Adrenal gland (tissue), 12 donors: ENCODE data around the gene VAMP2. TPM values are rescaled to one million over a fixed set of nuclear protein-coding genes. Genes with fewer than 3 reads are reported as not detected.

Experiments used
- DNase-seq, 7 donors: peaks; one replicate each; pipeline ENCODE4 v3.0.0-alpha.2; 2019 to 2020
- H3K27ac ChIP-seq, 5 donors: fragments of 200-600 bp; sonication (generic) in 4 of 5; 1 replicate in 3 of 5; 2 replicates in 2 of 5; pipeline versions ENCODE4 v1.5.1 to v1.8.0; 2016 to 2020; ENCODE audit warnings: mild to moderate bottlenecking in 1 of 5
- H3K27me3 ChIP-seq: fragments of 200-600 bp; 2 replicates; pipeline ENCODE4 v1.8.0; 2021
- H3K36me3 ChIP-seq, 2 donors: fragments of 200-600 bp; replicated peaks in 1 of 2; 1 replicate in 1 of 2; 2 replicates in 1 of 2; pipeline versions ENCODE4 v1.5.1 to v1.8.0; 2018 to 2022
- H3K4me1 ChIP-seq, 2 donors: fragments of 200-600 bp; replicated peaks in 1 of 2; 1 replicate in 1 of 2; 2 replicates in 1 of 2; pipeline versions ENCODE4 v1.5.1 to v1.8.0; 2018 to 2021
- H3K4me3 ChIP-seq, 4 donors: fragments of 200-600 bp; sonication (generic) in 3 of 4; one replicate each; pipeline ENCODE4 v1.5.1; 2016 to 2018
- H3K9me3 ChIP-seq, 3 donors: fragments of 200-600 bp; sonication (generic) in 1 of 3; replicated peaks in 1 of 3; 1 replicate in 2 of 3; 2 replicates in 1 of 3; pipeline versions ENCODE4 v1.5.1 to v1.8.0; 2016 to 2021
- POLR2A ChIP-seq, 2 donors: fragments of 450-650 bp; IDR thresholded peaks; one replicate each; pipeline ENCODE4 v1.6.1; 2017; ENCODE audit warnings: antibody characterized with exemption in 2 of 2, mild to moderate bottlenecking in 2 of 2, moderate library complexity in 1 of 2
- WGBS, 4 donors: extraction: QIAGEN DNeasy Blood & Tissue Kit in 2 of 4; methylation state at CpG; one replicate each; pipeline versions ENCODE4 v1.1.5 to v1.1.7; 2013 to 2017; 5-methylcytosine and 5-hydroxymethylcytosine counted together
- intact Hi-C, 2 donors: fragments of 100-400 bp; cut with DNase I; formaldehyde crosslinking; loops; one replicate each; pipeline versions ENCODE4 v1.14.1 to v1.15.0; 2022 to 2023
- polyA plus RNA-seq, 3 donors: library from polyadenylated mRNA; stranded (reverse); fragments of 200-250 nt in 2 of 3; fragments of 350-450 nt in 1 of 3; fragmentation: Illumina TruSeq in 1 of 3; extraction: RNeasy Lipid Tissue Mini Kit (QIAGEN cat#74804) in 1 of 3; gene quantifications; one replicate each; pipeline ENCODE4 v1.2.3, GENCODE V29; 2013 to 2014
- total RNA-seq, 9 donors: library from RNA; depleted of rRNA in 4 of 9; stranded (reverse); fragments of >200 nt in 4 of 9; fragments of 120-200 nt in 1 of 9; fragmentation: NEBNext Ultra II Directional in 1 of 9; extraction: Animal tissue kit (Norgen Biotek cat#: 25700) in 1 of 9; gene quantifications; one replicate each; pipeline versions ENCODE4 v1.1.0 to v1.2.4, GENCODE V29; 2013 to 2023
- TF ChIP-seq, protein P1 (sequence below), 6 experiments: fragments of 450-650 bp in 4 of 6; fragments of 200-600 bp in 2 of 6; sonication (generic) in 1 of 6; IDR thresholded peaks; 1 replicate in 5 of 6; 2 replicates in 1 of 6; pipeline versions ENCODE4 v1.5.1 to v1.8.0; 2016 to 2021; ENCODE audit warnings: antibody characterized with exemption in 6 of 6, mild to moderate bottlenecking in 2 of 6, moderate library complexity in 1 of 6
- donor health status: healthy with polysubstance abuse.
- donor health status: Bipolar disorder and iron deficiency.
- donor health status: DM: yes; HTN: yes; CAD: no.
- donor health status: DM: no; HTN: no; CAD: no.
- donor health status: DM: no; HTN: no; CAD: no.
- donor health status: DM: yes; HTN: yes; CAD: no.

The VAMP2 gene
- total and polyA plus RNA-seq, 12 donors, result 18.8 to 206 (median 73.5) TPM

DNA sequence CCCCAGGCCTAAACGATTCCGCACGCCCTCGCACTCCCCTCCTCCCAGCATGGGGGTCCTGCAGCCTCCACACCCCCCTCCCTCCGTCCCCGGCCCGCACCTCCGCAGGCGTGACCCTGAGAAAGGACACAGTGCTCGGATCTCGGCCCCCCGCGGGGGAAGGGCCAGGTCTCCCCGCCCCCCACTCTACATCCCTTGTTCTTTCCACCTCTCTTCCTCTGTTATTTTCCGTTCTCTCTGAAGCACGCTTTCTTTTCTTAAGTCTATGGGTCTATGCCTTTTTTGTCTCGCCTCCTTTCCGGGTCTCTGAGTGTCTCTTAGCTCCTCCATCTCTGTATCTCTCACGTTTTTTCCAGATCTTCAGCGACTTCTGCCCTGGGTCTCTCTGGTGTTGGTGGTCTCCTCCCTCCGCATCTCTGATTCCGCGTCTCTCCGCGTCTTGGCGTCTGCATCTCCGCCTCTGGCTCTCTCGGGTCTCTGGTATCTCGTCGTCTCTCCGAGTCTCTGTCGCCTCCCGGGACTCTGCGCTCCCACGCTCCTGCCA lies 36.7 kb downstream of the VAMP2 start:
- 1 to 2% (median 2%) methylated on average over 32 to 35 of the region's 35 CpGs for whole genome bisulfite sequencing, 4 donors

DNA sequence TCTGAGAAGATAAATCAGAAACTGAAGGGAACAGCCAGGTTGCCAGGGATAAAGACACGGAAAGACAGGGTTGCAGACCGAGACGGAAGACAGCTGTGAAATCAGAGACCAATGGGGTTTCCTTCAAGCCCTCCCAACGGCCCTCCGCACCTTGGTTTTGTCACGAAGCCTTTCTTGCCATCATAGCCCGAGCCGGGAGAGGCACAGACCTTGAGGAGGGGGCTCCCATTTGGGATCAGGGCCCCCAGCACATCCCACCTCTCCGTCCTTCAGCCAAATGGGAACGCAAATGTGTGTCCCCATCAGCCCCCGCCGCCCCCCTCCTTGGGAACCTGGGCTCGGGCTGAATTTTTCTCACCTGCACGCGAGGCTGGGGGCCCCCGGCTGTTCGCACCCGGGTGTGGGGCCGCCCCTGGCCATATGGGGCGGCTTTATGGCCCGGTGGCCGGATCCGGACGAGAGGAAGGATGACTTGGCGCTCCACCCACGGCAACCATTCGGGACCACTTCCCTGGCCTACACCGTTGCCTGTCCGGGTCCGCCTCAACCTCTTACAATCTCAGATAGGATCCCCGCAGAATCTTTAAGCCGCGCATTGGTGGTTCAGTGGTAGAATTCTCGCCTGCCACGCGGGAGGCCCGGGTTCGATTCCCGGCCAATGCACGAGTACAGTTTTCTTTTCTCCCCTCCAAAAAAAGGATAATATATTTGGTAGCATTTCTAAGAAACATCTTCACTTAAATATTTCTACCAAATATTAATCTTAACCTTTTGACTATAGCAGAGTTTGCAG lies 37.4 kb downstream of the VAMP2 start:
- Histone ChIP-seq H3K4me1 (peaks cover 44 to 71% of the 10 kb centered on the region in 2 donors), H3K27me3 (peaks cover 6% of the 10 kb centered on the region), H3K9me3 (no peaks in the 10 kb centered on the region), H3K27ac (peak overlapping the region in 1 of 5 donors; percentile 73), H3K36me3 (no peaks in the 10 kb centered on the region), H3K4me3 (peak overlapping the region in 2 of 4 donors; percentile 45 to 67)
- intact Hi-C loops, result loop anchor here in 1 of 2 donors (10.0 kb wide), 1 partner anchor 59 kb away; no protein-coding TSS in a partner anchor
- DNase-seq, result peak; percentile 72 to 95 (median 80)
- TF ChIP-seq POLR2A (IDR thresholded peaks at IDR 0.05), result no peak
- TF ChIP-seq, protein P1, sequence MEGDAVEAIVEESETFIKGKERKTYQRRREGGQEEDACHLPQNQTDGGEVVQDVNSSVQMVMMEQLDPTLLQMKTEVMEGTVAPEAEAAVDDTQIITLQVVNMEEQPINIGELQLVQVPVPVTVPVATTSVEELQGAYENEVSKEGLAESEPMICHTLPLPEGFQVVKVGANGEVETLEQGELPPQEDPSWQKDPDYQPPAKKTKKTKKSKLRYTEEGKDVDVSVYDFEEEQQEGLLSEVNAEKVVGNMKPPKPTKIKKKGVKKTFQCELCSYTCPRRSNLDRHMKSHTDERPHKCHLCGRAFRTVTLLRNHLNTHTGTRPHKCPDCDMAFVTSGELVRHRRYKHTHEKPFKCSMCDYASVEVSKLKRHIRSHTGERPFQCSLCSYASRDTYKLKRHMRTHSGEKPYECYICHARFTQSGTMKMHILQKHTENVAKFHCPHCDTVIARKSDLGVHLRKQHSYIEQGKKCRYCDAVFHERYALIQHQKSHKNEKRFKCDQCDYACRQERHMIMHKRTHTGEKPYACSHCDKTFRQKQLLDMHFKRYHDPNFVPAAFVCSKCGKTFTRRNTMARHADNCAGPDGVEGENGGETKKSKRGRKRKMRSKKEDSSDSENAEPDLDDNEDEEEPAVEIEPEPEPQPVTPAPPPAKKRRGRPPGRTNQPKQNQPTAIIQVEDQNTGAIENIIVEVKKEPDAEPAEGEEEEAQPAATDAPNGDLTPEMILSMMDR (IDR thresholded peaks at IDR 0.05), result no peak
- 3 to 5% (median 4%) methylated on average over 15 to 40 of the region's 40 CpGs for WGBS, 4 donors

More for the DNA sequence above, 36.7 kb downstream of the VAMP2 start:
- Histone ChIP-seq H3K27me3 (peaks cover 6% of the 10 kb centered on the region), H3K9me3 (no peaks in the 10 kb centered on the region), H3K36me3 (no peaks in the 10 kb centered on the region), H3K27ac (peak overlapping the region in 3 of 5 donors; percentile 64 to 73 (median 65)), H3K4me1 (peaks cover 44 to 64% of the 10 kb centered on the region in 2 donors), H3K4me3 (peak overlapping the region in 2 of 4 donors; percentile 45 to 67)
- TF ChIP-seq, protein P1 (IDR thresholded peaks at IDR 0.05), result no peak
- no peak for TF ChIP-seq POLR2A (IDR thresholded peaks at IDR 0.05)
- DNase-seq, result peak in 4 of 7 donors; percentile 34 to 62 (median 51)
- intact Hi-C loops, result loop anchor here in 1 of 2 donors (10.0 kb wide), 1 partner anchor 59 kb away; no protein-coding TSS in a partner anchor

DNA sequence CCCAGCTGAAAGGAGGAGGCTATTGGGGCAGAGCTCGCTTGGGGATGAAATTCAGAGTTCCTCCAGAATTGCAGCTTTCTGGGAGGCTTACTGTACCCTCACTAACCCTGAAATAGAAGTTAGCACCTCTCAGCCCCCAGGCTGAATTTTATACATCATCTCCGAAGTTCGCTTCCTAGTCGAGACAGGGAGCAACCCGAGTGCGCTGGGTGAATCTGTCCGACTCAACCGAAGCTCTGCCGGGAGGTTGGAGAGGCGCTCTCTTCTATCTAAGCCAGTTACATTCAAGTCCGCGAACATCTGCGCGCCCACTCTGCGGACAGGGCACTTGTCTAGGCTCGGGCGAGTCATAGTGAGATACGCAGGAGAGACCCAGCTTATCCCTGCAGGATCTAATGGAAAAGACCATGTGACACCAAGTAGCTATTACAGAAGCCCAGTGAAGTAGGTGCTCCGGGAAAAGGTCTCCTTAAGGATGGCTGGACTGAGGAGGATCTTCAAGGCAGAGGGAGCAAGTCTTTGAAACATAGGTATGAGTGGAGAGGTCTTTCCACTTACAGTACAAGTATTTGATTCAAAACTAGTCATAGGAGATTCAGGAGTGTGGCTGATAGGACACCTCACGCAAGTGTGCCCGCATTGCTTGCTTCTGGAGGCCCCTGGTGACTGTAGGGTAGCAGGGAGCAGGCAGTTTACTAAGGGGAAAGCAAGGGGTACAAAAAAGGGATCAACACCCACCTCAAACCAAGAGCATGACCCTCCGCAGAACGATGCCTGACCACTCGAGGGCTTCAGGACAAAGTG lies 38.2 kb downstream of the VAMP2 start:
- Histone ChIP-seq H3K4me1 (peaks cover 44 to 71% of the 10 kb centered on the region in 2 donors), H3K27ac (no peak overlapping the region), H3K9me3 (no peaks in the 10 kb centered on the region), H3K36me3 (no peaks in the 10 kb centered on the region), H3K4me3 (no peak overlapping the region), H3K27me3 (peaks cover 6% of the 10 kb centered on the region)
- TF ChIP-seq, protein P1 (IDR thresholded peaks at IDR 0.05), result no peak
- no peak for TF ChIP-seq POLR2A (IDR thresholded peaks at IDR 0.05)
- intact Hi-C loops, result loop anchor here in 1 of 2 donors (10.0 kb wide), 1 partner anchor 60 kb away; no protein-coding TSS in a partner anchor
- DNase-seq, result no peak
- WGBS, 4 donors, result 6 to 10% (median 8%) methylated on average over 14 to 24 of the region's 24 CpGs
